HG03045 (cell line): Measurements from ENCODE around the gene LTA4H.

Source experiments
- ATAC-seq: cut with Tn5 transposase; IDR thresholded peaks from one replicate; pipeline ENCODE4 v1.9.1; 2021; ENCODE audit warnings: mild to moderate bottlenecking, moderate library complexity; ENCODE audit not compliant: unreplicated experiment

LTA4H gene

DNA sequence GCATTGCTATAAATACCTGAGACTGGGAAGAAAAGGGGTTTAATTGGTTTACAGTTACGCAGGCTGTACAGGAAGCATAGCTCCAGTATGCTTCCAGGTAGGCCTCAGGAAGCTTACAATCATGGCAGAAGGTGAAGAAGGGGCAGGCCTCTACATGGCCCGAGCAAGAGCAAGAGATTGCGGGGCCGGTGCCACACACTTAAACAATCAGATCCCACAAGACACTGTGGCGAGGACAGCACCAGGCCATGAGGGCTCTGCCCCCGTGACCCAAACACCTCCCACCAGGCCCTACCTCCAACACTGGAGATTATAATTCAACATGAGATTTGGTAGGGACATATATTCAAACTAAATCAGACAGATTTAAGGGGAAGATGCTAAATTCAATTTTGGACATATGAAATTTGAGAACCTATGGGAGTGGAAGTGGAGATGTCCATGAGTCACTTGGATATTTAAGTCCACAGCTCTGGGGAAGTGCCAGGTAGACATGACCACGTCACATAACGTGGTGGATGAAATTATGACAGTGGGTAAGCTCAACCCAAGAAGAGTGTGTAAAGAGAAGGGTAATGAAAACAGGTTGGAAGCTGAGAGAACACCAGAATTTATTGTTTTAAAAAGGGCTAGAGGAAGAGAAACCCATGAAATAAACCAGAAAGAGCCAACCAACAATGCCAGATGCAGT is 1.5 kb upstream of the LTA4H start:
- no peak for ATAC-seq

DNA sequence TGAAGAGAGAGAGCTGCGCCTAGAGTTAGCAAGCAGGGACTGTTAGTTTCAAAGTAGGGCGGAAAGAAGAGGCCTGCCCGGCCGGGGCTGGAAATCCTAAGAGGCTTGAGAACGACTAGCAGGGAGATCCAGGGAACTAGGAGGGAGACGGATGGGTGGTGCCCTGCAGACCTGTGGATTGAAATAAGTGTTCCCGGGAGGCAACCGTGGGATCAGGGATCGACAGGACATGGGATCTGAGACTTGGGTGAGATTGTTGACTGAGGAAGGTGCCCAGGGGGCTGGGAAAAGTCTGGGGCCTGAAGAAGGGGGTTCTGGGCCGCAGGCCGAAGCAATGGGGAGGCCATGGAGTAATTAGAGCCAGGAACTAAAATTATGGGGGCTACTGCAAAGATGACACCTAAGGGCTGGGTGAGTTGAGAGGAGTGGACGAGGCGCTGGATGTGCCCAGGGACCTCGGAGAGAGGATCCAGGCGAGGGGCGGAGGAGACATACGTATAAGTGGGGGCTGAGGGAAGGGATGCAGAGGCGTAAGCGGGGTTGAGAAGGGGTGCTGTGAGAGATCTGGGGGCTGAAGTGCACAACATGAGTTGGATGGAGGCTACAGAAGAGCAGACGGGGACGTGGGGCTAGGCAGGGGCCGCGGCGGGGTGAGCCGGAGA is 635 bp downstream of the LTA4H start:
- ATAC-seq = no peak

DNA sequence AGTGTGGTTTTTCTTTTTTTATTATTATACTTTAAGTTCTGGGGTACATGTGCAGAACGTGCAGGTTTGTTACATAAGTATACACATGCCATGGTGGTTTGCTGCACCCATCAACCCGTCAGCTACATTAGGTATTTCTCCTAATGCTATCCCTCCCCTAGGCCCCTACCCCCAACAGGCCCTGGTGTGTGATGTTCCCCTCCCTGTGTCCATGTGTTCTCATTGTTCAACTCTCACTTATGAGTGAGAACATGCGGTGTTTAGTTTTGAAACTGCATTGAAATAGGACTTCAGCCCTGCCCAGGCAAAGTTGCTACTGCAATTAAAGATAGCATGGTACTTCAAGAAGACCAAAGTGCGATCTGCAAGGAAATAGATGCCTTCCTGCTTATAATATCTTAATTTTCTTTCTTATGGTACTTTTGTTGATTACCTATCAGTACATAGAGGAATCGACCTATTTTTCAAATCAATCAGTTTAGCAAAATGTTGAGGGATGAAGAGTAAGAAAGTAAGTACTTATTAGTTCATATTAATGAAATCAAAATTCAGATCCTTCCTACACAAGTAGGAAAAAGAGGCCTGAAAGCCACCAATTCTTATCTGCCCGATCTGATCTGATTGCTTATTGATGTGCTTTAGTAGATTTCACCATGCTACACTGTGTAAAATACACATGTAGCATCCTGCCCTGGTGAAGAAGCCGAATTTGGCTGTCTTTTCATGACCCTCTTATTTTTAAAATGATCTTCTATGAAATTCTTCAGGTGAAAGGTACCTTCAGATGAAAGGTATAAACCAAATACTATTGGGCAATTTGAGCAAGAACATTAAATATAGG is 1.6 kb downstream of the LTA4H start:
- no peak for ATAC-seq

DNA sequence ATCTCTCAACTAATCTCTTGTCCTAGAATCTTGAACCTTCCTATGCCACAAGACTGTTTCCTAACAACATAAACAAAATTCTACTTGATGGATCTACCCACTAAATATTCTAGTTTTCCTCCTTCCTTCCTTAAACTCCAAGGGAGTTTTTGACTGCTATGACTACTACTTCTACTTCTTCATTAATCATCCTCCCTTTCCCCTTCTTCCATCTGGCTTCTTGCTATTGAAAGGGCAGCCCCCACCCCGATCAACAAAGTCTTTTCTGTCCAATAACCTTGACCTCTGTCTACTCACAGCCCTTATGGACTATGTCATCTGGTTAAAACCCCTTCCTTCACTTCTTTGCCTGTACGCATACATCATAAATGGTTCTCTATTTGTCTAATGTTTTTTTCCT is 5.6 kb downstream of the LTA4H start:
- no peak for ATAC-seq

DNA sequence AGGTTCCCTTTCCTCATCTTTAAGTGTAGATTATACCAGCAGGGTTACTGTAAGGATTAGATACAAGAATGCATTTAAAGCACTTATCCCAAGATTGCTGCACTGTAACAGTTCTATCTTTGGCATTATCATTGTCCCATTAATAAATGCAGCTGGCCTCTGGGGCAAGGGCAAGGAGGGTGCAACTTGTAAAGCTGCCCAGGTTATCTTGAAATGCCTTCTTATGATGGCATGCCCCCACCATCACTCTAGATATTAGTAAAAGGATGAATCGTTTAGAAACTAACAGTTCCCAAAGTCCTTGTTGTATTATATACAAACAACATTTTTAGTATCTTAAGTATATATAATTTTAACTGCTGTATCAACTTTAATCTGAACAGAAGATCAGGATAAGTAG is 6.8 kb downstream of the LTA4H start:
- ATAC-seq = no peak

DNA sequence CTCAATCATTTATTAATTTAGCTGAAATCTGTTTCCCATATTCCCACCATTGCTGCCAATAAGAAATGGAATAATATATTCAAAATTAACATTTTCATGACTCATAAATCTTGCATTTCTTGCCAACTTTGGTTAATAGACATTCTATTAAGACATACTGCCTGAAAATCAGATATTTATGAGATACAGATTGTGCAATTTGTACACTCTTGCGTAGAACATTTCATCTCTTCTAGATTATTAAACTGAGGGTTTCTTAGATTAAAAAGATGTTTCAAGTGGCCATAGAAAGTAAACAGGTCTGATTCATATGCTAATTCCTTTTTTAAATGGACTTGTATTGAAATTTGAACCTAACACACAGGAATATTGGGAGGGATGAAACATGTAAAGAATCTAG is 9.1 kb downstream of the LTA4H start:
- no peak for ATAC-seq

DNA sequence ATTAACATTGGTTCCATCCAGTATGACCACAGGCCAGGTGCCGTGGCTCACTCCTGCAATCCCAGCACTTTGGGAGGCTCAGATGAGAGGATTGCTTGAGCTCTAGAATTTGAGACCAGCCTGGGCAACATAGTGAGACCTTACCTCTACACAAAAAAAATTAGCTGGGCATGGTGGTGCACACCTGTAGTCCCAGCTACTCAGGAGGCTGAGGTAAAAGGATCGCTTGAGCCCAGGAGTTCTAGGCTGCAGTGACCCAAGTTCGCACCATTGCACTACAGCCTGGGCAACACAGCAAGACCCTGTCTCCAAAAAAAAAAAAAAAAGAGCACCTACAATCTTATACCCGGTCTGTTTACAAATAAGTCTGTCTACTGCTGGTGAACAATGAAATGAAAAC is 9.9 kb downstream of the LTA4H start:
- ATAC-seq = no peak

DNA sequence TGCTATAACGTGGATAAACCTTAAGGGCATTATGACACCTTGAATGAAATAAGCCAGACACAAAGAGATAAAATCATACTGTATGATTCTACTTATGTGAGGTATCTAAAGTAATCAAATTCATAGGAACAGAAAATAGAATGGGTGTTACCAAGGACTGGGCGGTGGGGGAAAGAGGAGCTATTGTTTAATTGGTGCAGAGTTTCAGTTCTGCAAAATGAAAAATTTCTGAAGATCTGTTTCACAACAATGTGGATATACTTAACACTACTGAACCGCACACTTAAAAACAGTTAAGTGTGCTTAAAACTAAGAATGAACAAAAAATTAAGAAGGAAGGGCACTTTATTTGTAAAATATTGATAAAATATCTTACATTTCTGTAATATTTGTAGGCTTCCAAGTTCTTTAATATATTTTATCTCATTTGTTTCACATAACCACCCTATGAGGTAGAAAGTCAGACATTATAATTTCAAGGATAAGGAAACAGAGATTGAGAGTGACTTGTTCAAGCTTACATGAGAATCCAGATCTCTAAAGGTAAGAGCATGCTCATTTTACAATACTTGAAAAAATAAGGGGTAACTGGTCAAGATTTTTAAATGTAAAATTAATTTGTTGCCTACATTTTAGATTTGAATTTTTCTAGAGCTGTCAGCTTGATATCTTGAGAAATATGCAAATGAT is 14.9 kb downstream of the LTA4H start:
- ATAC-seq = peak; percentile 82

DNA sequence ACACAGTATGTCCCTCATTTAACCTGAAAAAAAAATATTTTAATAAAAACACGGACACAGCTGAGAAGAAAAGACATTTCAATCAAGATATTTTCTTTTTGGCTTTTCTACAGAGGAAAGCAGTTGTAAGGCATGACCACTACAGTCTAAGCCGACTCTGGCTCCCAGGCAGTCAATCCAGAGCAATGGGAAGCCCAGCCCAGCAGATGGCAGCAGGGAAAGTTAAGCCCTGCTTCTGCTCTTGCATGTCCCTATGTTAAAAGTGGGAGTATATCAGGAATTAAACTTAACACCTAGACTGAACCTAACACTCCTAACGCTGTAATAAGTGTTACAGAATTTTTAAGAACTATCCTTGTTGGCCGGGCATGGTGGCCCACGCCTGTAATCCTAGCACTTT is 19.7 kb downstream of the LTA4H start:
- no peak for ATAC-seq

DNA sequence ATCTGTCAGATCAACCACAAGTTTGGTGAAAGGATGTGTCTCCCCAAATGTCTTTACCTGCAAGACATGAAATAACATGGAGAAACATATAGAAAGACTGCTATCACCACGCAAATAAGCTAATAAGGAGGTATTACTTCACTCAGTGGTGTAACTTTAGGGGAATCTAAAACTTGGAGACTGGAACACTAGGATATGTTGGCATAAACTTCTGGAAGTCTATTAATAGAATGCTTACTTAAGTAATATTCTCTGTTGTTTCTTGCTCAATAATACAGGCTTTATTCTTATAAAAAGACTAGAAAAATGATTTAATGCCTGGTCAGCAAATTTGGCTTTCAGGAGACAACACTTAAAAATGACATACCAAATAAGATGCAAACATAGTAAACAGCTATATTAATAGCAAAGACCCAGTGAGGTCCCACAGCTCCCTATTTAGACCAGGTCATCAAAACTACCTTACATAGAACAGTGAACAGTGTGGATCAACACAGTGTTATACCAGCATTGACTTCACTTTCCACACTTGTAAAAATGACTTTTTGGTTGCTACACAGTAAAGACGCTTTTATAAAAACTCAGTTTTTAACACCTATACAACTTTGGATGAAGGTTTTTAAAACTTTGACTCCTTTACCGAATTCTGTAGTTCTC is 20.3 kb downstream of the LTA4H start:
- no peak for ATAC-seq

DNA sequence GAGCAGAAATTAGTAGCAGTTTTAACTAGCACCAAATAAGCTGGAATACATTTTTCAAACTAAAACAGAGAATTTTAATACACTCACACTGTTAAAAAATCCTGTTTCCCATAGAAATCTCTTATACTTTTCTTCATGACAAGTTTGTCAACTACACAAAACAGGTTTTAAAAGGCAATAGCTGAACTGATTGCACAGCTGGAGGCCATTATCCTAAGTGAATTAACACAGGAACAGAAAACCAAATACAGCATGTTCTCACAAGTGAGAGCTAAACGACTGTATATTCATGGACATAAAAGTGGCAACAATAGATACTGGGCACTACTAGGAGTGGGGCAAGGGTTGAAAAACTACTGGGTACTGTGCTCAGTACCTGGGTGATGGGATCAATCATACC is 27.7 kb downstream of the LTA4H start:
- no peak for ATAC-seq

DNA sequence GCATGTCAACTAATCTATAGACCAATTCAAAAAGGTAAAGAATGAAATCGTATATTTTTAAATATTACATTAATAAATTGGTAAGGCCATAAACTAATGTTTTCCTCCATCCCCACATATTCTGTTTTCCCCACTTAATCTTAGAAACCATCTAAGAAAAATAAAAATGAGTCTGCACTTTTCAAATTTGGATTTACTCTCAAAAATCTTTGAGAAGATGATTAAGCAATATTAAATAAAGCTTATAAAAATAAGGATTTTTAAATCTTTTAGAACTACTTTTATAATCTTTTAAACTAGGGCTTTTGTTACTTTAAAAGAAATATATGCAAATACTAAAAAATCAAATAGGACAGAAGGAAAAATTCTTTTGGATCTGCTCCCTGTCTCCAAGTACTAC is 28.7 kb downstream of the LTA4H start:
- ATAC-seq = no peak

DNA sequence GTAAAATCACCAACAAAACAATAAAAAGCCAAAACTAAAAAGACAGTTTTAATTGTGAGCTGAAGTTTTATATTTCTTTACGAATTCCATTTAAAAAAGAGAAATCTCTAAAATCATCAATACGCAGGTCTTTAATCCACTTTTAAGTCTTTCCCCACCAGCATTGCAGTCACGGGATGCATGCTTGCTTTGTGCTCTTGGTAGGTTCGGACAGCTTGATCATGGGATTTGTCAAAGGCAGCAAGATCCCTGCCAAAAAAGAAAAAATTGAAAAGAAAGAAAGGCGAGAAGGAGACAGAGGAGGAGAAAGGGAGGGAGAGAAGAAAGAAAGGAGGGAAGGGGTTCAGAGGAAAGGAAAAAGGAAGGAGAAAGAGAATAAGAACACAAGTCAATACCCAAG is 34.5 kb downstream of the LTA4H start:
- no peak for ATAC-seq

DNA sequence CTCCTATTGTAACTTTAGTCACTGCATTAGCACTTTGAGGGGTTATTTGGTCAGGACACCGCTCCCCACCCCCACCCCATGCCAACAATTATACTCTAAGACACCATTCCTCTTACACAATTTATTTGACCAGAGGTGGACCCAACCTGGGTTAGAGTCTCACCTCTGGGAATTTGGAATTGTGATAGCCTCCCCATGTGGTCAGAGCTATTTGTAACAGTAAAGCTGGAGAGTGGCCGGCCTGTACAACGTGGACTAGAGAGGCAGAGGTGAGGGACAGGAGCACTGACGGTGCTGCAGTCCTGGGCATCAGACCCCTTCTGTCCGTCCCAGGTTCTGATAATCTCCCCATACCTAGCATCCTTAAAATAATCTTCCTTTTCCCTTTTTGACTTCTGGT is 35.9 kb downstream of the LTA4H start:
- no peak for ATAC-seq

DNA sequence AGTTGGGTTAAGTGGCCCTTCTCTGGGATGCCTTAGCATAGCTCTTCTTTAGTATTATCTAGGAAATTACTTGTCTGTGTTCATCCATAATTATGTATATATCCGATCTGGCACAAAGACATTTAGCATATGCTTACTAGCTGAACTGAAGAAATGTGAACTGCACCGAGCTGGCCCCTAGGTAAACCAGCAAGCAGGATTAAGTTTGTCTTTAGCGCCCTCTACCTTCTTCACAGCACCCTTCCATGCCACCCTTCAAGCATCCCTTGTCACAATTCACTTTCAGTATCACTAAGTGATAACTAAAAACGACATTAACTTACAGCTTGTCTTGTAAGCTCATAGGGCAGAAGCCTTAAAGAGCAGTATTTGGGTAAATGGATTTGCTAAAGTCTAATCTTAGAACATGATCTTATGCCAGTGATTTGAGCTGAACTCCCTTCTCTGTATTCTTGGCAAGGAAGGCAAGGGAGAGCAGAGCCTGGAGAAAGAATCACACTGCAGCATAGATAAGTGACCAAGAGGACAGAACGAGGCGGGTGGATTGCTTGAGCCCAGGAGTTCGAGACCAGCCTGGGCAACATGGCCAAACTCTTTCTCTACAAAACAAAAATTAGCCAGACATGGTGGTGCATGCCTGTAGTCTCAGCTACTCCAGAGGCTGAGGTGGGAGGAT is 36.6 kb downstream of the LTA4H start:
- ATAC-seq = peak; percentile 95

DNA sequence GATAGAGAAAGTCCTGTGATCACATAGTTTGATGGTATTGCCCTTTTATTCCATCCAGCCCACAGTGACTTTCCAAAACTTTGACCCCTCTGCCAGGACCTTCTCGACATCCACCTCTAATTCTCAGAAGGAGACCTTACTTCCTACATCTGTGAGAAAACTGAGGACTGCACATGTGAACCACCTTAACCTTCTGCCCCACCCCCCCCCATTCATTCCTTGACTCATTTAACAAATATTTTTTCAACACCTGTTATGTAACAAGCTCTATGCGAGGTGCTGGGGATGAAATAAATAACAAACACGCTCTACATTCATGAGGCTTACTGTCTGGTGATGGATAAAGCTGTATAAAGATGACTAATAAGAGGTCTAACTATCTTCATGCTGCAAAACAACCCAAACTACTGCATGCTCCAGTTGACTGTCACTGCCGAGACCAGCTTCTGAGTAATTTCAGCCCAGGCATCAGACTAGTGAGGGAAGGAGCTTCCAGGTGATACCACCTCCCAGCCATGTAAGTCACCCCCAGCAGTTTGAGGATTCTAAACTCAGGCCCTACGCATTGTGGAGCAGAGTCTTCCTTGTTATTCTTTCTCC is 37.4 kb downstream of the LTA4H start:
- ATAC-seq = no peak

DNA sequence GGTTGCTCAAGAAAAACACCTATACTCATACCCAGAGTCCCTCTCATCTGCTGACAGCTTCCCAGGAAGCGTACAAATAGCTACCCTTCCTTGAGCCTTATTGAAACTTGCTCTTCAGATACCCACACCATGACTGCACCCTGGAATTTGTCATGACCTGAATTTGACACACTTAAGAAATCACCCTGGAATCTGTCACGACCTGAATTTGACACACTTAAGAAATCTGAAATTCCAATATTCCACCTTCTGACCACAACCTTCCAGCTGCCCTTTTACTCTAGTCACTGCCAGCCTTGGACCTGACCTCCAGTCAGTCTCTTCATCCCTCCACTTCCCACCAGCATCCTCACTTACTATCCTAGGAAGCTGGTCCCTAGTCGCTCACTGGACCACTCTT is 38.1 kb downstream of the LTA4H start:
- no peak for ATAC-seq

DNA sequence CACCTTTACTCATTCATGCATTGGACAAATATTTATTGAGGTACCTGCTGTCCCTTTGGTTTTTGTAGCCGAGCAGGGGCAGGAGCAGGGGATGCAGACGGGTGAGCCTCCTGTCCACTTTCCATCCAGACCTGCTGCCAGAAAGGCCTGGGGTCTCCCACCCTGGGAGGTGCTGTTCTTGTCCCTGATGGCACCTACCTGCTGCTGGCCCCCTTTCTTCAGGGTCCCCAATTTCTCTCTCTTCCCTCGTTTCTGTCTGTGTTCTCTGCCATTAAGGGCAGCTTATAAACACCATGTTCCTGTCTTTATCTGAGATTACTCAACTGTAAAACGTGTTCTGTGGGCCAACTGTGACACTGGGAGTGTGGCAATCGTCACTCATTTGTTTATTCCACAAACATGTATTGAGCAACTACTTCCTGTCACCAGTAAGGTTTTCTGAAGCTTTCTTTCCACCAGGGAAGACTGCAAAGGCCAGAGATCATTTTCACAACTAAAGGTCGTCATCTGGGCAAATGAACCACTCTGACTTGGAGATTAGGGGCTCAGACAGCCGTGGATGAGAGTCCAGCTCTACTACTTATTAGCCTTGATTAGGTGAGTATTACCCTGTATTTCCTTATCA is 39.2 kb downstream of the LTA4H start, which contains the start of gene HAL:
HAL (minus strand) TSS at position 311 of the 625 bp plus-strand sequence. CDS start 434 bp downstream, outside the sequence.
- ATAC-seq = no peak
